ENCODE results near the gene MAST4. TPM values are rescaled to one million over a fixed set of nuclear protein-coding genes. Genes with fewer than 3 reads are reported as not detected.

The MAST4 gene
- polyA plus RNA-seq, 1 donor (not counting 4 experiments of a cell fraction or from before 2014, with no cell fraction given), result 19.8 TPM

DNA sequence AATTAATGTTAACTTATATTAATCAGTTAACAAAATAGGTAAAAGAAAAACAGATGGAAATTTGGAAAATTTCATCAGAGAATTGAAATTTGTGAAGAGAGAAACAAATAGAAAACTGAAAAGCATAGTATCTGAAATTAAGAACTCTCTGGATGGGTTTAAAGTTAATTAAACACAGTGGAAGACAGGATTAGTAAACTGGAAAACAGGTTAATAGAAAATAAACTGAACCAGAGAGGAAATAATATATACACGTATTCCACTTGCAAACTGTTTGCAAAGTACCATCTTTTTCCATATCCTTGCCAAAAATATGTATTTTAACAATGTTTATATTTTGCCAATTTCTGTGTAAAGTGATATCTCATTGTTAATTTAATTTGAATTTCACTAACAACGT is 342.9 kb downstream of the MAST4 start:
- Histone ChIP-seq H3K4me1 (ENCODE audit: control insufficient read depth, extremely low read depth, insufficient read depth, low read length) (no peaks in the 10 kb centered on the region), H3K9me3 (ENCODE audit: control insufficient read depth, low read depth, low read length) (no peaks in the 10 kb centered on the region), H2AFZ (ENCODE audit: control insufficient read depth, low read length) (no peak overlapping the region), H3K27ac (ENCODE audit: control insufficient read depth, insufficient read depth, low read length) (no peak overlapping the region), H3K79me2 (ENCODE audit: control insufficient read depth, insufficient read depth, low read length) (no peaks in the 10 kb centered on the region), H3K4me2 (ENCODE audit: control insufficient read depth, extremely low read depth, insufficient read depth, low read depth, low read length) (no peak overlapping the region), H3K27me3 (ENCODE audit: control insufficient read depth, extremely low read depth, insufficient read depth, low read length) (no peaks in the 10 kb centered on the region), H3K36me3 (ENCODE audit: control insufficient read depth in 2 of 2, extremely low read depth in 1 of 2, insufficient read depth in 2 of 2, low read length in 2 of 2) (no peaks in the 10 kb centered on the region), H4K20me1 (ENCODE audit: control insufficient read depth, extremely low read depth, insufficient read depth, low read length) (no peaks in the 10 kb centered on the region), H3K9ac (ENCODE audit: control insufficient read depth, extremely low read depth, insufficient read depth, low read length) (no peak overlapping the region), H3K9me1 (ENCODE audit: control insufficient read depth, extremely low read depth, insufficient read depth, low read length) (no peaks in the 10 kb centered on the region), H3K4me3 (ENCODE audit: control insufficient read depth in 2 of 3, extremely low read depth in 1 of 3, insufficient read depth in 2 of 3, low read depth in 1 of 3, low read length in 3 of 3) (no peak overlapping the region)
- dilution Hi-C loops (cut with MboI; ENCODE audit: extremely low pct_ligation_motif_present, low sequenced_read_pairs), result no loop called here
- TF ChIP-seq EZH2 (IDR thresholded peaks at IDR 0.05; ENCODE audit: low read length), result no peak
- TF ChIP-seq, protein P1, sequence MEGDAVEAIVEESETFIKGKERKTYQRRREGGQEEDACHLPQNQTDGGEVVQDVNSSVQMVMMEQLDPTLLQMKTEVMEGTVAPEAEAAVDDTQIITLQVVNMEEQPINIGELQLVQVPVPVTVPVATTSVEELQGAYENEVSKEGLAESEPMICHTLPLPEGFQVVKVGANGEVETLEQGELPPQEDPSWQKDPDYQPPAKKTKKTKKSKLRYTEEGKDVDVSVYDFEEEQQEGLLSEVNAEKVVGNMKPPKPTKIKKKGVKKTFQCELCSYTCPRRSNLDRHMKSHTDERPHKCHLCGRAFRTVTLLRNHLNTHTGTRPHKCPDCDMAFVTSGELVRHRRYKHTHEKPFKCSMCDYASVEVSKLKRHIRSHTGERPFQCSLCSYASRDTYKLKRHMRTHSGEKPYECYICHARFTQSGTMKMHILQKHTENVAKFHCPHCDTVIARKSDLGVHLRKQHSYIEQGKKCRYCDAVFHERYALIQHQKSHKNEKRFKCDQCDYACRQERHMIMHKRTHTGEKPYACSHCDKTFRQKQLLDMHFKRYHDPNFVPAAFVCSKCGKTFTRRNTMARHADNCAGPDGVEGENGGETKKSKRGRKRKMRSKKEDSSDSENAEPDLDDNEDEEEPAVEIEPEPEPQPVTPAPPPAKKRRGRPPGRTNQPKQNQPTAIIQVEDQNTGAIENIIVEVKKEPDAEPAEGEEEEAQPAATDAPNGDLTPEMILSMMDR (optimal IDR thresholded peaks at IDR 0.05 in 1 of 3, IDR thresholded peaks at IDR 0.05 in 1 of 3, conservative IDR thresholded peaks at IDR 0.05 in 1 of 3; ENCODE audit: extremely low read depth in 1 of 3, insufficient read depth in 2 of 3, low read length in 3 of 3), result no peak
- FAIRE-seq (no peak), DNase-seq (ENCODE audit: low read depth, low spot score) (no peak)

DNA sequence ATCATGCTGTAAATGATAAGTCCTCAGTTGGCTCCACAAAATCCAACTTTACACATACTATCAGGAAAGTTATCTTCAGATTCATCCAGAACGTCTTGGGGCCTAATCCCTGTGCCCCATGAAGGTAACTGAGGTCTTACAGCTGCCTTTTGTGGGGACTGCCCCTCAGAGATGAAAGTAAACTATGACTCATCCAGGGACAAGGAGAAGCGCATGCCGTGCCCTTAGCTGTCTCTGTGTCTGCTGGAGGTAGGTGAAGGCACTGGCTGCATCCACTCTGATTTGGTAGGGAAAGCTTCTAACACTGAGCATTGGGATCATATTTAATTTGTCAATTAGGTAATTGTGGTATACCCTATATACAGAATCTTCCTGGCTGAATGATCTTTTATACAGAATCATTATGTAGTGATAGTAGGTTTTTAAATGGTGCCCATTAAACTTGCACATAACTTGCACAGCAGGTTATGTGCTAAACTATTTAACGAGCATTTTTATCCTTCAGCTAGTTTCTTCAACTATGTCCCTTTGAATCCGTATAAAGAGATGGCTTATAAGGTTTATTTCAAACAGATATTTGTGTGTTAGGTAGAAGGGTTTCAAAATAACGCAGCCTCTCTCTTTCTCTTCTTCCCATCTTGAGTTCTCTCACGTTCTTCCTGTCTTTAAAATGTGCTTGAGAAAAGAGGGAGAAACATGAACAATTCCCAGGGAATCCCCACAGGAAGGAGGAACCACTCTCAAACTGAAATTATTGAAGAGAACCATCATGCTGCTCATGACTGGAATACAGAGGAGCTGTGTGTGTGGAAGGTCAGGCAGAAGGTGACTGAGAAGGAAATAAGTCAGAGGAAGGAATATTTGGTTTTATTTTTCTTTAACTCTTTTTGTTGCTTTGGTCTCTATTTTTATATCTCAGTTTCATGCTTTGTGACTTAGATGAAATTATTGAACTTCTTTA is 349.5 kb downstream of the MAST4 start:
- dilution Hi-C loops (cut with MboI; ENCODE audit: extremely low pct_ligation_motif_present, low sequenced_read_pairs), result no loop called here
- Histone ChIP-seq H2AFZ (ENCODE audit: control insufficient read depth, low read length) (no peak overlapping the region), H3K27me3 (ENCODE audit: control insufficient read depth, extremely low read depth, insufficient read depth, low read length) (no peaks in the 10 kb centered on the region), H3K9me1 (ENCODE audit: control insufficient read depth, extremely low read depth, insufficient read depth, low read length) (no peaks in the 10 kb centered on the region), H3K36me3 (ENCODE audit: control insufficient read depth in 2 of 2, extremely low read depth in 1 of 2, insufficient read depth in 2 of 2, low read length in 2 of 2) (no peaks in the 10 kb centered on the region), H3K4me3 (ENCODE audit: control insufficient read depth in 2 of 3, extremely low read depth in 1 of 3, insufficient read depth in 2 of 3, low read depth in 1 of 3, low read length in 3 of 3) (no peak overlapping the region), H3K4me1 (ENCODE audit: control insufficient read depth, extremely low read depth, insufficient read depth, low read length) (no peaks in the 10 kb centered on the region), H4K20me1 (ENCODE audit: control insufficient read depth, extremely low read depth, insufficient read depth, low read length) (no peaks in the 10 kb centered on the region), H3K79me2 (ENCODE audit: control insufficient read depth, insufficient read depth, low read length) (no peaks in the 10 kb centered on the region), H3K9me3 (ENCODE audit: control insufficient read depth, low read depth, low read length) (no peaks in the 10 kb centered on the region), H3K9ac (ENCODE audit: control insufficient read depth, extremely low read depth, insufficient read depth, low read length) (no peak overlapping the region), H3K27ac (ENCODE audit: control insufficient read depth, insufficient read depth, low read length) (no peak overlapping the region), H3K4me2 (ENCODE audit: control insufficient read depth, extremely low read depth, insufficient read depth, low read depth, low read length) (no peak overlapping the region)
- DNase-seq (ENCODE audit: low read depth, low spot score) (no peak), FAIRE-seq (no peak)
- TF ChIP-seq, protein P1 (optimal IDR thresholded peaks at IDR 0.05 in 1 of 3, IDR thresholded peaks at IDR 0.05 in 1 of 3, conservative IDR thresholded peaks at IDR 0.05 in 1 of 3; ENCODE audit: extremely low read depth in 1 of 3, insufficient read depth in 2 of 3, low read length in 3 of 3), result no peak
- no peak for TF ChIP-seq EZH2 (IDR thresholded peaks at IDR 0.05; ENCODE audit: low read length)

All from keratinocyte (primary cell).